Loucy (cell line): ENCODE measurements around the gene FES.
"Not testable (repeated sequence)": the region's sequence is repeated elsewhere in the genome, so short reads cannot be mapped to it uniquely, and the experiment has no call there.

Experiments
- H2AFZ ChIP-seq: fragments of 200-600 bp; sonication (generic); 2 replicates; pipeline ENCODE4 v1.6.0; 2016; ENCODE audit warnings: antibody characterized with exemption, mild to moderate bottlenecking, low read length, moderate library complexity
- H3F3A ChIP-seq: fragments of 200-600 bp; 2 replicates; pipeline ENCODE4 v1.6.0; 2016; ENCODE audit warnings: antibody characterized with exemption, low read depth, mild to moderate bottlenecking
- H3K27me3 ChIP-seq: fragments of 200-600 bp; sonication (generic); 2 replicates; pipeline ENCODE4 v1.6.1; 2014; ENCODE audit warnings: low read length, mild to moderate bottlenecking; ENCODE audit not compliant: insufficient read depth, poor library complexity, severe bottlenecking
- H3K36me3 ChIP-seq: fragments of 200-600 bp; sonication (generic); 2 replicates; pipeline ENCODE4 v1.6.1; 2016; ENCODE audit warnings: low read length; ENCODE audit not compliant: insufficient read depth
- H3K4me1 ChIP-seq: fragments of 200-600 bp; sonication (generic); 2 replicates; pipeline ENCODE4 v1.5.1; 2014; ENCODE audit warnings: low read length, mild to moderate bottlenecking; ENCODE audit not compliant: insufficient read depth, poor library complexity, severe bottlenecking
- H3K4me2 ChIP-seq: fragments of 200-600 bp; sonication (generic); 2 replicates; pipeline ENCODE4 v1.6.0; 2014; ENCODE audit warnings: antibody characterized with exemption, low read length, low read depth, mild to moderate bottlenecking; ENCODE audit not compliant: poor library complexity, severe bottlenecking
- H3K4me3 ChIP-seq: fragments of 200-600 bp; sonication (generic); 2 replicates; pipeline ENCODE4 v1.5.1; 2014; ENCODE audit warnings: low read length, mild to moderate bottlenecking, mixed read lengths; ENCODE audit not compliant: poor library complexity, severe bottlenecking
- H3K79me2 ChIP-seq: fragments of 200-600 bp; sonication (generic); 2 replicates; pipeline ENCODE4 v1.6.1; 2014; ENCODE audit warnings: low read length; ENCODE audit not compliant: insufficient read depth
- H3K9ac ChIP-seq: fragments of 200-600 bp; sonication (generic); 2 replicates; pipeline ENCODE4 v1.6.0; 2014; ENCODE audit warnings: mild to moderate bottlenecking, low read depth, low read length, moderate library complexity; ENCODE audit not compliant: poor library complexity, severe bottlenecking
- H3K9me2 ChIP-seq: fragments of 200-600 bp; sonication (generic); replicated peaks from 2 replicates; pipeline ENCODE4 v1.6.1; 2016; ENCODE audit warnings: low read depth, low read length, mixed read lengths
- H3K9me3 ChIP-seq: fragments of 200-600 bp; sonication (generic); 2 replicates; pipeline ENCODE4 v1.6.1; 2014; ENCODE audit warnings: mild to moderate bottlenecking, antibody characterized with exemption, low read length, low read depth; ENCODE audit not compliant: insufficient read depth
- H4K20me1 ChIP-seq: fragments of 200-600 bp; sonication (generic); 2 replicates; pipeline ENCODE4 v1.6.0; 2014; ENCODE audit warnings: antibody characterized with exemption, low read length, mild to moderate bottlenecking; ENCODE audit not compliant: insufficient read depth, poor library complexity, severe bottlenecking
- CTCF ChIP-seq: fragments of 200-600 bp; sonication (generic); conservative IDR thresholded peaks from 2 replicates; pipeline ENCODE4 v1.5.1; 2014; ENCODE audit warnings: mild to moderate bottlenecking, antibody characterized with exemption, low read length
- EZH2phosphoT487 ChIP-seq: fragments of 200-600 bp; IDR thresholded peaks from 2 replicates; pipeline ENCODE4 v1.6.1; 2018; ENCODE audit warnings: antibody characterized with exemption, mild to moderate bottlenecking, moderate library complexity, borderline replicate concordance

FES gene

GRCh38 chr15:90893175-90894090 lies 9.1 kb downstream of the FES start:
- Histone ChIP-seq H3K9me3 (no peaks in the 10 kb centered on the region), H2AFZ (no peak overlapping the region), H3K4me1 (no peaks in the 10 kb centered on the region), H3K4me2 (no peak overlapping the region), H3K79me2 (no peaks in the 10 kb centered on the region), H3K36me3 (peaks cover 40% of the 10 kb centered on the region; the same call in 1 of the 2 replicates), H3K9me2 (no peaks in the 10 kb centered on the region), H3K9ac (no peak overlapping the region), H3K4me3 (no peak overlapping the region), H3F3A (no peaks in the 10 kb centered on the region), H4K20me1 (no peaks in the 10 kb centered on the region), H3K27me3 (no peaks in the 10 kb centered on the region)
- TF ChIP-seq CTCF = peak; percentile 54
- no peak for TF ChIP-seq EZH2phosphoT487

- Histone ChIP-seq H4K20me1 (no peaks in the 10 kb centered on the region), H3K4me3 (no peak overlapping the region), H3K9me2 (no peaks in the 10 kb centered on the region), H3K27me3 (no peaks in the 10 kb centered on the region), H2AFZ (no peak overlapping the region), H3K4me1 (no peaks in the 10 kb centered on the region), H3K79me2 (no peaks in the 10 kb centered on the region), H3K36me3 (peaks cover 40% of the 10 kb centered on the region; the same call in 1 of the 2 replicates), H3K4me2 (no peak overlapping the region), H3K9me3 (no peaks in the 10 kb centered on the region), H3K9ac (no peak overlapping the region), H3F3A (no peaks in the 10 kb centered on the region)
- no peak for TF ChIP-seq EZH2phosphoT487
- TF ChIP-seq CTCF = 0 out of 2 replicates have a peak, but pooled peaks have one; percentile 14
These were observed 11.3 kb downstream of the FES start for GRCh38 chr15:90895571-90896117.

- not testable (repeated sequence) for H3K9ac ChIP-seq, H3F3A ChIP-seq, H3K27me3 ChIP-seq, H3K79me2 ChIP-seq, H3K9me2 ChIP-seq, H3K4me2 ChIP-seq, H3K4me3 ChIP-seq, H3K9me3 ChIP-seq, H2AFZ ChIP-seq, H4K20me1 ChIP-seq, H3K4me1 ChIP-seq
- peaks cover 26% of the 10 kb centered on the region; the same call in 1 of the 2 replicates for H3K36me3 ChIP-seq
These were observed 12.9 kb downstream of the FES start for GRCh38 chr15:90897131-90897655.
